ENCODE measurements around the gene INO80D.
"Not testable (repeated sequence)": the region's sequence is repeated elsewhere in the genome, so short reads cannot be mapped to it uniquely, and the experiment has no call there.

The INO80D gene

GRCh38 chr2:205994344-205994743, 91.6 kb downstream of the INO80D start:
- H3K4me3 ChIP-seq (ENCODE audit: low read length): no peak overlapping the region
- no peak for DNase-seq (ENCODE audit: low read depth)

GRCh38 chr2:205990104-205990503, 95.9 kb downstream of the INO80D start:
- H3K4me3 ChIP-seq (ENCODE audit: low read length): no peak overlapping the region
- TF ChIP-seq CTCF (conservative IDR thresholded peaks at IDR 0.05; ENCODE audit: low read depth, low read length): no peak

More at GRCh38 chr2:205994344-205994743, 91.6 kb downstream of the INO80D start:
- no peak for TF ChIP-seq CTCF (conservative IDR thresholded peaks at IDR 0.05; ENCODE audit: low read depth, low read length)

GRCh38 chr2:205989271-205990071, 96.5 kb downstream of the INO80D start:
- no peak overlapping the region for H3K4me3 ChIP-seq (ENCODE audit: low read length)
- no peak for TF ChIP-seq CTCF (conservative IDR thresholded peaks at IDR 0.05; ENCODE audit: low read depth, low read length)
- no peak for DNase-seq (ENCODE audit: low read depth)

More at GRCh38 chr2:205990104-205990503, 95.9 kb downstream of the INO80D start:
- DNase-seq (ENCODE audit: low read depth): no peak

- DNase-seq (ENCODE audit: low read depth); H3K4me3 ChIP-seq (ENCODE audit: low read length): not testable (repeated sequence)
Observed at GRCh38 chr2:205988681-205989080, 97.3 kb downstream of the INO80D start.

GRCh38 chr2:205988274-205988673, 97.7 kb downstream of the INO80D start:
- DNase-seq (ENCODE audit: low read depth): no peak
- H3K4me3 ChIP-seq (ENCODE audit: low read length): no peak overlapping the region
- no peak for TF ChIP-seq CTCF (conservative IDR thresholded peaks at IDR 0.05; ENCODE audit: low read depth, low read length)

GRCh38 chr2:205986334-205986733, 99.6 kb downstream of the INO80D start:
- H3K4me3 ChIP-seq (ENCODE audit: low read length); DNase-seq (ENCODE audit: low read depth): not testable (repeated sequence)

- TF ChIP-seq CTCF (conservative IDR thresholded peaks at IDR 0.05; ENCODE audit: low read depth, low read length): no peak
- no peak overlapping the region for H3K4me3 ChIP-seq (ENCODE audit: low read length)
- no peak for DNase-seq (ENCODE audit: low read depth)
Observed at GRCh38 chr2:205984381-205984780, 101.6 kb downstream of the INO80D start.

- TF ChIP-seq CTCF (conservative IDR thresholded peaks at IDR 0.05; ENCODE audit: low read depth, low read length): no peak
- DNase-seq (ENCODE audit: low read depth): no peak
- no peak overlapping the region for H3K4me3 ChIP-seq (ENCODE audit: low read length)
Observed at GRCh38 chr2:205982776-205983327, 103.1 kb downstream of the INO80D start.

GRCh38 chr2:205978728-205979127, 107.2 kb downstream of the INO80D start:
- DNase-seq (ENCODE audit: low read depth); H3K4me3 ChIP-seq (ENCODE audit: low read length): not testable (repeated sequence)

- not testable (repeated sequence) for H3K4me3 ChIP-seq (ENCODE audit: low read length); DNase-seq (ENCODE audit: low read depth)
Observed at GRCh38 chr2:205977699-205978098, 108.3 kb downstream of the INO80D start.

GRCh38 chr2:205976934-205977659, 108.9 kb downstream of the INO80D start:
- H3K4me3 ChIP-seq (ENCODE audit: low read length); DNase-seq (ENCODE audit: low read depth): not testable (repeated sequence)
